HepG2 (cell line): ENCODE results near the gene SLC44A5.

Experiments
- MAFK ChIP-seq, 2 experiments: IDR thresholded peaks in 1 of 2; conservative IDR thresholded peaks in 1 of 2; 2 replicates each; pipeline ENCODE4 v1.6.1; 2011; ENCODE audit warnings: improper control_type of control experiment in 2 of 2, low read length in 2 of 2
- TGIF2 ChIP-seq: IDR thresholded peaks from 2 replicates; pipeline ENCODE4 v1.6.1; 2016; ENCODE audit warnings: control low read depth, missing compliant biosample characterization
- ZSCAN9 ChIP-seq: IDR thresholded peaks from 2 replicates; pipeline ENCODE4 v1.6.1; 2016; ENCODE audit warnings: borderline replicate concordance
- TF ChIP-seq, protein P1 (sequence below): sonication (generic); formaldehyde crosslinking; conservative IDR thresholded peaks from 2 replicates; pipeline ENCODE4 v1.8.0; 2022; ENCODE audit warnings: low read depth, missing genetic modification reagents

DNA sequence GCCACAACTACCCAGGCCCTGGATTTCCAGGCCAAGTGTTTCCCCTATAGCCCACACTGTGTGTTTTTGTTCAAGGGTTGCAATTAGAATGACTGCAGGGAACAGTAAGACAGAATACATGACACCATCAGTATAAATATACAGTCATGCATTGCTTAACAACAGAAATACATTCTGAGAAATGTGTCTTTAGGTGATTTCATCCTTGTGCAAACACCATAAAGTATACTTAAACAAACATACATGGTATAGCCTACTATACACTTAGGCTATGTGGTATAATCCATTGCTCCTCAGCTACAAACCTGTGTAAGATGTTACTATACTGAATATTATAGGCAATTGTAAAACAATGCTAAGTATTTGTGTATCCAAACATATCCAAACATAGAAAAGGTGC lies 7.5 kb upstream of the SLC44A5 start:
- TF ChIP-seq, protein P1, sequence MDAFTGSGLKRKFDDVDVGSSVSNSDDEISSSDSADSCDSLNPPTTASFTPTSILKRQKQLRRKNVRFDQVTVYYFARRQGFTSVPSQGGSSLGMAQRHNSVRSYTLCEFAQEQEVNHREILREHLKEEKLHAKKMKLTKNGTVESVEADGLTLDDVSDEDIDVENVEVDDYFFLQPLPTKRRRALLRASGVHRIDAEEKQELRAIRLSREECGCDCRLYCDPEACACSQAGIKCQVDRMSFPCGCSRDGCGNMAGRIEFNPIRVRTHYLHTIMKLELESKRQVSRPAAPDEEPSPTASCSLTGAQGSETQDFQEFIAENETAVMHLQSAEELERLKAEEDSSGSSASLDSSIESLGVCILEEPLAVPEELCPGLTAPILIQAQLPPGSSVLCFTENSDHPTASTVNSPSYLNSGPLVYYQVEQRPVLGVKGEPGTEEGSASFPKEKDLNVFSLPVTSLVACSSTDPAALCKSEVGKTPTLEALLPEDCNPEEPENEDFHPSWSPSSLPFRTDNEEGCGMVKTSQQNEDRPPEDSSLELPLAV (CRISPR knock-in tag) = no peak
- no peak for TF ChIP-seq MAFK (conservative IDR thresholded peaks at IDR 0.05 in 1 of 2, IDR thresholded peaks at IDR 0.05 in 1 of 2; ENCODE audit: low read length in 2 of 2)
- no peak for TF ChIP-seq TGIF2 (CRISPR knock-in tag)
- TF ChIP-seq ZSCAN9 = no peak
